SH-SY5Y (cell line): ENCODE data around the gene HOXC5.

Source experiments
- GATA2 ChIP-seq: IDR thresholded peaks from 2 replicates; pipeline ENCODE4 v1.6.1; 2011; ENCODE audit warnings: mild to moderate bottlenecking, low read depth, low read length
- GATA3 ChIP-seq: IDR thresholded peaks from 2 replicates; pipeline ENCODE4 v1.6.1; 2011; ENCODE audit warnings: low read depth, mild to moderate bottlenecking, low read length, moderate library complexity

HOXC5 gene

DNA sequence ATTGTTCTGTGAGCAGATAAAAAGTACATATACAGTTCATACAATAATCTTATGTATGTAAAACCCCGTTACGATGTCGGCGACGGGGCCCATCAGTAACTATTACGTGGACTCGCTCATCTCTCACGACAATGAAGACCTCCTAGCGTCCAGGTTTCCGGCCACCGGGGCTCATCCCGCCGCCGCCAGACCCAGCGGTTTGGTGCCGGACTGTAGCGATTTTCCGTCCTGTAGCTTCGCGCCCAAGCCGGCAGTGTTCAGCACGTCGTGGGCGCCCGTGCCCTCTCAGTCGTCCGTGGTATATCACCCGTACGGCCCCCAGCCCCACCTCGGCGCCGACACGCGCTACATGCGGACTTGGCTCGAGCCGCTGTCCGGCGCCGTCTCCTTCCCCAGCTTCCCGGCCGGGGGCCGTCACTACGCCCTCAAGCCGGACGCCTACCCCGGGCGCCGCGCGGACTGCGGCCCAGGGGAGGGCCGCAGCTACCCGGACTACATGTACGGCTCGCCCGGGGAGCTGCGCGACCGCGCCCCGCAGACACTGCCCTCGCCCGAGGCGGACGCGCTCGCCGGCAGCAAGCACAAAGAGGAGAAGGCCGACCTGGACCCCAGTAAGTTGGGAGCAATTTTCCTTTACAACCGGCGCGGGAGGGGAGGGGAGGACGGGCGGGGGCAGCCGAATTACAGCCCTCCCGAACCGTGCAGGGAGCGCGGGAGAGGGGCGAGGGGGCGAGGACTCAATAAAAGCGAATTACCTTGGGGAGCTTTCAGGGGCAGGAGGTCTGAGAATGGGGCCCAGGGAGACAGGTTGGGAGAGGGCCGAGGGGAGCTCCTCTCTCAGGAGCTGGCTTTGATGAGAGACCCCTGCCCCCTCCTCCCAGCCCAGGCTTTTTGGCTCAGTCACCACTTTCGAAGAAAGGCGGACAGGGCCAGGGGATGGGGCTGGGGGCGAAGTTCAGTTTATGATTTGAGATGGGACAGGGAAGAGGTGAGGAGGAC lies 32.4 kb upstream of the HOXC5 start, which contains the start of gene HOXC9:
Gene HOXC9 (plus strand): TSS at position 46 of the 999 bp plus-strand sequence. CDS start 28 bp downstream, at position 74.
- TF ChIP-seq GATA3: no peak
- TF ChIP-seq GATA2: no peak

DNA sequence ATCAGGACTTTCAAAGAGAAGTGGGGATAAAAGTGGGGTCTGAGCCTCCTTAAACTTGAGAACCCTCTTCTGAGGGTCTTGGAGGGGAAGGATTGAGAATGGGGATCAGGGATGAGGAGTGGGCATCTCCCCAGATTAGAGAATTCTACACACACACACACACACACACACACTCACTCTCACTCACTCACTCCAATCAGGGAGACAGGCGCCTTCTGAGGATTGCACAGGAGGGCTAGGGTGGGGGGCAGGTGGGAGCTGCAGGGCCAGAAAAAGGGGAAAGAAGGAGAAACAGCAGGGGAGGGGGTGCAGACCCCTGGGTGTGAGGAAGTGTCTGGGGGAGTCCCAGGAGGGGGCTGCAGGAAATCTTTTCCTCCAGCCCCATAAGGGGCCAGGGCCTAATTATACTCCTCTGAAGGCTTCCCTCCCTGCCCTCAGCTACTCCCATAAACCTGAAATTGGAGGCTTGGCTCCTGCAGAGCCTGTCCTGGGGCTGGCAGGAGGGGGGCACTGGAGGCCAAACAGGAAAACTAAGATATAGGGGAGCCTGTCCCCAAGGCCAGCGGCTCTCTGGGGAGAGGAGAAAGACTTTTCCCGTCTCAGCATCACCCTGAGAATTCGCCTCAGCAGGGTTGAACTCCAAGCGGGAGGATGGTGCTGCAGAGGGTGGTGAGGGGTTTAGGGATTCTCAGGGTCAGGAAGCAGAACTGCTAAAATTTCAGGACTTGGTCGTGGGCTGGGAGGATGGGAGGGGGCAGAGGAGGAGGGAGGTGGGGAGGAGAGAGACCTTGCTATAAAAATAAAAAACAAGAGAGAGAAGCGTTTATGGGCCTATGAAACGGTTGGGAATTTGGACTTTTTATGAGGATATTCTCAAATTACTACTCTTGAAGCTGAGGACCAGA lies 31.3 kb upstream of the HOXC5 start:
- TF ChIP-seq GATA2 (no peak), GATA3 (no peak)

DNA sequence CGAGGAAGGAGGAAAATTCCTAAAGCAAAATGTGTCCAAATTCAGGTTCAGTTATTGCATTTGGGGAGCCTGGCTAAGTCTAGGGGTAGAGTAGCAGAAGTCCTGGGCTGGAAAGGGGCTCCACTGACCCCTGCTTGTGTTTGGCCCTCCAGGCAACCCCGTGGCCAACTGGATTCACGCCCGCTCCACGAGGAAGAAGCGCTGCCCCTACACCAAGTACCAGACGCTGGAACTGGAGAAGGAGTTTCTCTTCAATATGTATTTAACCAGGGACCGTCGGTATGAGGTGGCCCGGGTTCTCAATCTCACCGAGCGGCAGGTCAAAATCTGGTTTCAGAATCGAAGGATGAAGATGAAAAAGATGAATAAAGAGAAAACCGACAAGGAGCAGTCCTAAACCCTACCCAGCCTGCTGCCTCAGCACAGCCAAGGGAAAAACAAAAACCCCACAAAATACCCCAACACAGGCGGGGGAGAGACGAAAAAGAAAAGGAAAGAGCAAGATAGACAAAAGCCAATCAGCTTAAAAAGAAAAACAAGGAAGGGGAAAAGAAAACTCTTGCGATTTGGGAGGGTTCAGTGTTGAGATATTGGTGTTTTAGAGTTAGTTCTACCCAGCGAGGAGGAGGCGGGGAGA lies 30.5 kb upstream of the HOXC5 start:
- no peak for TF ChIP-seq GATA3
- no peak for TF ChIP-seq GATA2

DNA sequence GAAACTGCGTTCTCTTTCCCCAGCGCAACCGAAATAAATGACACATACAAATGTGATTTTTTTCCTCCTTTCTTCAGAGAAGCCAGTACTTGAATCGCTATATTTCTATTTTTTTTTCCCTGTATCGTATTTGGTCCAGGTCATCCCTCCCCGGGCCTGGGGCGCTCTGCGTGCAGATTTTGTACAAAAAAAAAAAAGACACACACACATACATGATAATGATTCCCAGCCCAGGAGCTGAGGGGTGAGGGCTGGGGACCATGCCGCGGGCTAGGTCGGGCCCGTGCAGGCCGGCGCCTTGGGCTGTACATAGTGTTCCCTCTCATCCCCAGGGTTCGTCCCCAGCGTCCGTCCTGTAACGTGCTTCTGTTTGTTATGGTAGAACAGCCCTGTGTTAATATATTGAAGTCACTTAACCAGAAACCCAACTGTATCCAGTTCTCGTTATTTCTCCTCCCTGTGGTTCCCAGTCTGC lies 29.9 kb upstream of the HOXC5 start:
- TF ChIP-seq GATA3 (no peak), GATA2 (no peak)

DNA sequence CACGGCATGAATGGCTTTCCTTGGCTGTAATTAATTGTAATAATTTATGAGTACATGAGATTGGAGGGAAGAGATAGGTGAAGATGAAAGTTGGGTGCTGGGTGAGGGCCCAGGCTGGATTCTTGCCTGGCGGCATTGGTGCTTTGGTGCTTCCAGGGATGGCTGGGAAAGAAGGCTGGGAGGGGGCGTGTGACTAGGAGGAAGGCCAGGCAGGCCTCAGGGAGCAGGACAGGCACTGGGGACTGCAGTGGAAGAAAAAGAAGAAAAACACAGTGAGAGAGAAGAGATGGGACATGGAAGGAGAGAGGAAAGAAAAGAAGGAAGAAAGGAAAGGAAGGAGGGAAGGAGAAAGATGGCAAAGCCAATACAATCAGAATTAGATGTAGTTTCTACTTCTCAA lies 29.2 kb upstream of the HOXC5 start:
- TF ChIP-seq GATA3: no peak
- TF ChIP-seq GATA2: no peak

DNA sequence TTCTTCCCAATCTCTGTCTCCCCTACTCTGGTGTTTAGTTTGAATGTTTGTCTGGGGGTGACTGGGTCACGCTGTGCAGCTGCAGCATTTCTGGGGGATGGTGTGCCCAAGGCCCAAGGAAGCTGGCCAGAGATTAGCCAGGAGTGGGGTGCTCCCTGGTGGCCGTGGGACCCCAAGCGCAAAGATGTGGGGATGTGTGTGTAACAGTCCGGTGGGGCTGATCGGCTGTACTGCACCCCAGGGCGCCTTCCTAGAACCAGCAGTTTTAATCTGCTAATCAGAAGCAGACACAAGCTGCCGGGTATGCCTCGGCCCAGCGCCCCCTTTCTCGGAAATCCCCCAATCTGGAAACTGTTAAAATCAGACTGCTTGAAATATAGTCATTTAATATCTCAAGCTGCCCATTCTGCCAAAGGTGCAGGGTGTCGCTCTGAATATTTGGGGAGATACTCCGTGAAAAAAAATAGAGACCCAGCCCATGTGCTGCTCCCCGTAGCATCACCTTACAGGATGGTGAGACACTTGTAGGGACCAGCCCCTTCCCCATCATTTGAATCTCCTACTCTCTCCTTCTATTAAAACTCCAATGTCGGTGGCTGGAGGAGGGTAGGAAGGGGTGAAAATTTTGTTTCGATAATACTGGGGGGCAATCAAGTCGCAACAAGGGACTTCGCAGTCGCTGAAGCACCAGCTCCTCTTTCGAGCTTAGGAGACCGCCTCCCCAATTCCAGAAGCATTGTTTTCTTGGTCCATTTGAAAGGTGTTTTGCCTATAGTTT lies 28.6 kb upstream of the HOXC5 start:
- TF ChIP-seq GATA2 (no peak), GATA3 (no peak)

DNA sequence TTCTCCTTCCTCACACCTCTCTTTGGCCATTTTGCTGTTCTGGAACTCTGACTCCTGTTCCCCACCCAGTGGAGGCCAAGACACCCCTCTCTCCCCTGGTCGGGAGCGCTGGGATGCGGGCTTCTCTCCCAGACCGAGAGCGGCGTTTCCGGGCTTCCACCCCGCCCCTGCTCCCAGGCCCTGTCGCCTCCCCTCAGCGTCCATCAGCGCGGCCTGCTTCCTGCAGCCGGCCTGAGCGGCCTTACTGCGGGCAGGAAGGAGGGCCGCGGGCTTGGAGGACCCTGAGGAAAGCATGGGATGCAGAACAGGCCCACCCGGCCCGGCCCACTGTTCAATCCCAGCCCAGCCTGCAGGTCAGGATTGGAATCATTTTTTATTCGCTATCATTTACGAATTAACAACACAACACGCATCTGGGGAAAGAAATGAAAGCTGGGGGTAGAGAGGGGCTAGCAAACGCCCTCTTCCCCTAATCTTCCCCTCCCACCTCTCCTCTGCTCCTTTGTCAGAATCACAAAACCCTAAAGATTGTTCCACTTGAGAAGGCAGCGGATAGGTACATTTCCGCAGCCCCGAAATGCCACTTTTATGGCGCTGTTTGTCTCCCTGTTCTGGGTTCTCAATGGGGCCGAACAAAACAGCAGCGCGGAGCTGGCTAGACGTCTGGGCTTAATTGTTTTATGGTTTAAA lies 27.9 kb upstream of the HOXC5 start:
- no peak for TF ChIP-seq GATA2
- TF ChIP-seq GATA3: no peak

DNA sequence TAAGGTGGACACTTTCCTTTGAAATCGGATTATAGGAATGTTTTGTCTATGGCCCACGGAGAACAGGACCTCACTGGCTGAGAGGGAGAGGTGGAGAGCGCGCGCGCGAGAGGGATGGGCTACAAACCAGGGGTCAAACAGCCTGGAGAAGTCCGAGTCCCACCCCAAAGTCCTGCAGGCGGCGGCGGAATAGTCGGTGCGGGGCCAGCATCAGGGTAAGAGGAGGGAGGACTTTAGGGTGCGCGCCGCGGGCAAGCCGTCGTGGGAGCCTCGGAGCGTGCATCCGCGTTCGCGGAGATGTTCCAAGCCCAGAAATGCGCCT lies 27.4 kb upstream of the HOXC5 start:
- TF ChIP-seq GATA2: no peak
- no peak for TF ChIP-seq GATA3

DNA sequence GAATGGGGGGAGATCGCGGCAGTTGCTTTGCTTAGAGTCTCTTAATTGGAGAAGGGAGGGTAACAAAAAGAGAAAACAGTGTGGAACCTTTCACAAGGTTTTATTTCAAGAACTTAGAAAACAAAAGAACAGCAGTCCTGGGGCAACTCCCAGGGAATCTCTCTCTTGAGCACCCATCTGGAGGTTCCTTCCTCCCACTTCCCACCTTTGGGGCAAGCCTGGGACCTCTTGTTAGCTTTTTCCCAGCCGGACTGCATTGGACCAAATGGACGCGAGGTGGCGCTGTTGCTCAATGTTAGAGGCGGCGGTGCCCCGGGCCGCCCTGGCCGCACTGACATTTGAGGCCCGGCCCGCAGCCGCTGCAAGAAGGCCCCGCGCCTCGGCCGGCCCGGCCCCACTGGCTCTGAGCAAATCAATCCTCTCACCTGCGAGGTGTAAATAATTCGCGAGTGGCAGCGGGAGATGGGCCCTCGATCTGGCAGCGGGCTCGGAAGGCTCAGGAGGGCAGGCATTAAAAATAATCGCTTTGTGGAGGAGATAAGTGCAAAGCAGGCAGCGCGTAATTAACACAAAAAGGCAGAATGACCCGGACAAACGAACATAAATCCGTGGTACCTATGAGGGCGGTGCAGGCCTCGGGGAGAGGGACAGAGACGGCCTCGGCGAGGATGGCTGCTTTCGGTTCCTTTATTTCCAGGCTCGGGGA lies 26.8 kb upstream of the HOXC5 start:
- TF ChIP-seq GATA2: no peak
- TF ChIP-seq GATA3: no peak

DNA sequence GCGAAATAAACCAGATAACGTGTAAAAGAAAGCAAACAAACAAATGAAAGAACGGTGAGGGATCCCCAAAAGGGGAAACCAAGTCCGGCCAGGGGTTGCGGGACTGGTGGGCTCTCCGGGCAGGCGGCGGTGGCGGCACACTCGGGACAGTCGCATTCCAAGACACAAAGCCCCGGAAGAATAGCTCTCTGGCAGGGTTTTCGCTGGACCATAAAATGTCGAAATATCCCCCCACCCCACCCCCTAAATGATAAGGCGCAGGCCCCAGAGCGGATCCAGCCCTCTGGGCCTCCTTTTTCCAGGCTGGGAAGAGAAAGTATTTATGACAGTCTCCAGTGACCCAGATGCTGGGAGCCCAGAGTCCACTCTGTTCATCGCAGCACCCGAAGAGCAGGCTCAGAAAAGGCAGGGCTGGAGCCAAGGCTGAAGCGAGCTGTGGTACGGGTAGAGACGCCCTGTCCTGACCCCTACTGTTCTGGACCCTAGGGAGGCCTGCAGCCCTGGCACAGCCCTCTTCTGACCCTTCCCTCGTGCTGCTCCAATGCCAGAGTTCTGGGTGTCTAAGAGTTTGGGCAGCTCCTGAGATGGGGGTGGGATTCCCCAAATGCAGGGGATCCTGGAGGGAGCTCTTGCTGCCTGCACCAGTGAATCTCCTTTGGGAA lies 26.2 kb upstream of the HOXC5 start:
- no peak for TF ChIP-seq GATA2
- no peak for TF ChIP-seq GATA3

DNA sequence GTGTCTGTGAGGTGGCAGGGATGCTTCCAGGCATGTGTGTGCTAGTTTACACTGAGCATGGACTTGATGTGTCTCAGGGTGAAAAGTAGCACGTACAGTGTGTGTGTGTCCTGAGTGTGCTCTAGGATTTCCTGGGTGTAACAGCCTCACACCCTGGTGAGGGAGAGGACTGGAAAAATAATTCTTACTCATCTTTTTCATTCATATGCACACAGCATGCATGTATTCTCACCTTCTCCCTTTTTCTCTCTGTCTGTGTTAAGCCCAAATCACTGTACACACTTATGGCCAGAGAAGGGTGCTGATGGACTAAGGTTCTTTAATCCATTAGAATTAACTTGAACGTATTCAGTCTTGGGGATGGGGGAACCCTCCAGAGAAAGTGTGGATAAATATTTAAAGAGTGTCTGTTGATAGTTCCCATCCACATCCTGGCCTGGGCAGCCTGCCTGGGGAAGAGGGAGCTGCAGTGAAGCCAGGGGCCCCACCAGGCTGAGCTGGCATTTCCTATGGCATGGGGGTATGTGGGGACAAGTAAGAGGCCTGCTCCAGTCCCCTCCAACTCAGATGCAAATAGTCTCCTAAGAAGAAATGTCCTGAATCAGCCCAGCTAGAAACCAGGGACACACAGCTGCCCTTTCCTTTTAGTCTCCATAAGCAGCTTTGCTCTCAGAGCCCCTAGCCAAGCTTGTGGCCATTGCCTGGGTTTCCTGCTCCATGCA lies 25.2 kb upstream of the HOXC5 start:
- TF ChIP-seq GATA2 (no peak), GATA3 (no peak)
